GM12873 (cell line): ENCODE data around the gene HES4.

Experiments used
- CTCF ChIP-seq: IDR thresholded peaks from 2 replicates; pipeline ENCODE4 v1.5.1; 2012; ENCODE audit warnings: low read depth, mild to moderate bottlenecking, moderate library complexity, low read length, control low read depth; ENCODE audit not compliant: insufficient read depth; ENCODE audit errors: missing control alignments

Gene HES4

DNA sequence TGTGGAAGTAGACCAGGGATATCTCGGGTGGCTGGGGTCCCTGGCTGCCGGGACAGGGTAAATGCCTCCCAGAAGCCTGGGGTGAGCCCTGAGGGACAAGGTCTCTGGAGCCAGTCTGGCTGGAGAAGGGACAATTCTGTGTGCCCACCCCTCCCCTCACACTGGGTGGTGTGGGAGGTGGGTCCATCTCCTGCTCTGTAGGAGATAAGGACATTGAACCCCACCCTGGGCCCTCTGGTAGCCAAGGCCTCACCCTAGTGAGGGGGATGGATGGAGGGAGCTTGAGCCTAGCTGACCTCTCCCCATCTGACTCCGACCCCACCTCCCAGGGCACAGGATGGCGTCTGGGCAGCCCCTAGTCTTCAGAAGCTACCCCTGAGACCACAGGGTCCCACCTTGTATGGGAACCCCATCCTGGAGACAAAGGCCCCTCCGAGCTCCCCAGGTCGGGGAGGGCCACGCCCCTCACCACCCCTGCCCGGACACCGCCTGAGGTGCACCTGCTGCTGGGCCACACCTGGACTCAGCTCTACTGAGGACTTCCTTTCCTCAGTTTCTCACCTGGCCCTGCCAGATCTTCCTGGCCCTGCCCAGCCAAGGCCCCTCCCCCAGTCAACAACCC lies 24.4 kb upstream of the HES4 start:
- no peak for TF ChIP-seq CTCF

- TF ChIP-seq CTCF, result no peak
These were observed 23.8 kb upstream of the HES4 start for GRCh38 chr1:1023700-1024099.

DNA sequence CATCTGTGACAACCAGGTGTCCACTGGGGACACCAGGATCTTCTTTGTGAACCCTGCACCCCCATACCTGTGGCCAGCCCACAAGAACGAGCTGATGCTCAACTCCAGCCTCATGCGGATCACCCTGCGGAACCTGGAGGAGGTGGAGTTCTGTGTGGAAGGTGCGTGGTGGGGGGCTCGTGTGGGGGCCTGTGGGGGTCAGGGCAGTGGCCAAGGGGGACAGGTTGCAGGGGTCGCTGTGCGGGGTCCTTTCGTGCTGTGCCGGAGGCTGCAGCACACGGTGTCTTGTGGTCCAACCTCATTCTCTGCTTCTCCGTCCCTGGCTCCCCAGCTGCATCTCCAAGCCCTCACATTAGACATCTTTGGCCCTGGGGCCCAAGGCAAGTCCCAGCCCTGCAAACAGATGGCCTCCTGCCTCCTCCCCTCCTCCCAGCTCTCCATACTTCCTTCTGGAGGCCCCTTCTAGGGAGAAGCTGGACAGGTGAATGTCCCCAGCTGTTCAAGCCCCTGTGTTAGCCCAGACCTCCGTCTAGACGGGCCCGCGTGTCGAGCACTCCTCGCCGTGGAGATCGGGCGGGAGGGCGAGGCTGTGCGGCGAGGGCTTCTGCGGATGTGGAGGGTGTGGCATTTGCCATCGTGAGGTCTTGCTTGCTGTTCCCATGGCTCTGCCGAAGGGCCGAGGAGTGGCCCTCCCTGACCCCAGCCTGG lies 22.6 kb upstream of the HES4 start:
- TF ChIP-seq CTCF, result no peak

- TF ChIP-seq CTCF, result no peak
These were observed 22.0 kb upstream of the HES4 start for GRCh38 chr1:1021920-1022259.

- no peak for TF ChIP-seq CTCF
These were observed 21.4 kb upstream of the HES4 start for GRCh38 chr1:1021010-1021919.

GRCh38 chr1:1020415-1021009 lies 20.6 kb upstream of the HES4 start:
- no peak for TF ChIP-seq CTCF

DNA sequence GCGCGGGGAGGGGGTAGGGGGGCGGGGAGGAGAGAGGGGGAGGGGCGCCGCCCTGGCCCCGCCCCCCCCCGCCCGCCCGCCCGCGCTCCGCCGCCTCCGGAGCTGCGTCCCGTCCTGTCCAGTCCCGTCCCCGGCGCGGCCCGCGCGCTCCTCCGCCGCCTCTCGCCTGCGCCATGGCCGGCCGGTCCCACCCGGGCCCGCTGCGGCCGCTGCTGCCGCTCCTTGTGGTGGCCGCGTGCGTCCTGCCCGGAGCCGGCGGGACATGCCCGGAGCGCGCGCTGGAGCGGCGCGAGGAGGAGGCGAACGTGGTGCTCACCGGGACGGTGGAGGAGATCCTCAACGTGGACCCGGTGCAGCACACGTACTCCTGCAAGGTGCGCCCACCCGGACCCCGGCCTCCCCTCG lies 20.1 kb upstream of the HES4 start, which contains the start of gene AGRN:
TSS of gene AGRN (plus strand) at position 121 of the 405 bp plus-strand sequence. CDS start at position 174, 53 bp downstream.
- no peak for TF ChIP-seq CTCF
